Inferior parietal cortex (tissue), 1 donor: ENCODE data around the gene GRK6.

Experiments used
- DNase-seq: peaks from one replicate; pipeline ENCODE4 v3.0.0-alpha.2; 2016; ENCODE audit errors: extremely low spot score

The GRK6 gene

GRCh38 chr5:177469750-177470525 is 43.5 kb downstream of the GRK6 start:
- no peak for DNase-seq

GRCh38 chr5:177470759-177471536 is 44.5 kb downstream of the GRK6 start:
- DNase-seq = no peak

GRCh38 chr5:177471610-177472356 is 45.3 kb downstream of the GRK6 start:
- no peak for DNase-seq

- DNase-seq = no peak
Observed at GRCh38 chr5:177472460-177473442, 46.3 kb downstream of the GRK6 start.

GRCh38 chr5:177473443-177474001 is 47.0 kb downstream of the GRK6 start, which contains the start of gene DBN1:
Gene DBN1 (minus strand): TSS chr5:177473634. CDS start chr5:177473521, 113 bp downstream.
- no peak for DNase-seq

GRCh38 chr5:177474002-177474476 is 47.6 kb downstream of the GRK6 start:
- no peak for DNase-seq

- DNase-seq = no peak
Observed at GRCh38 chr5:177474846-177475562, 48.5 kb downstream of the GRK6 start.

- no peak for DNase-seq
Observed at GRCh38 chr5:177475563-177476427, 49.3 kb downstream of the GRK6 start.

- no peak for DNase-seq
Observed at GRCh38 chr5:177476531-177477233, 50.2 kb downstream of the GRK6 start.

GRCh38 chr5:177477701-177478477 is 51.4 kb downstream of the GRK6 start:
- no peak for DNase-seq

- DNase-seq = no peak
Observed at GRCh38 chr5:177478711-177479646, 52.5 kb downstream of the GRK6 start.

- no peak for DNase-seq
Observed at GRCh38 chr5:177479774-177480173, 53.3 kb downstream of the GRK6 start.

GRCh38 chr5:177482359-177482795 is 55.9 kb downstream of the GRK6 start:
- DNase-seq = no peak

- DNase-seq = no peak
Observed at GRCh38 chr5:177483042-177483441, 56.6 kb downstream of the GRK6 start.

- no peak for DNase-seq
Observed at GRCh38 chr5:177483994-177484901, 57.8 kb downstream of the GRK6 start.
